ENCODE measurements around the gene ALOX15B. TPM values are rescaled to one million over a fixed set of nuclear protein-coding genes. Genes with fewer than 3 reads are reported as not detected.

Gene ALOX15B
- polyA plus RNA-seq, 1 donor from 2014 or later = not detected

GRCh38 chr17:8031950-8032349 is 6.9 kb upstream of the ALOX15B start:
- Histone ChIP-seq H3K27ac (ENCODE audit: low read length) (no peak overlapping the region), H3K79me2 (replicated peaks; ENCODE audit: insufficient read depth, low read length) (no peaks in the 10 kb centered on the region), H3K9ac (ENCODE audit: low read length) (no peak overlapping the region), H3K27me3 (ENCODE audit: insufficient read depth, low read depth, low read length) (no peaks in the 10 kb centered on the region), H4K20me1 (ENCODE audit: insufficient read depth) (no peaks in the 10 kb centered on the region), H3K9me3 (ENCODE audit: low read length) (no peaks in the 10 kb centered on the region), H3K36me3 (ENCODE audit: insufficient read depth, low read length) (no peaks in the 10 kb centered on the region), H3K9me2 (ENCODE audit: insufficient read depth, low read length) (no peaks in the 10 kb centered on the region), H3K4me2 (ENCODE audit: low read length) (no peak overlapping the region), H2AFZ (ENCODE audit: low read depth, low read length) (no peak overlapping the region), H3K4me3 (ENCODE audit: low read length) (no peak overlapping the region), H3F3A (ENCODE audit: insufficient read depth, low read length, poor library complexity, severe bottlenecking) (no peaks in the 10 kb centered on the region)
- TF ChIP-seq RAD21 (conservative IDR thresholded peaks at IDR 0.05) (no peak), TAF1 (IDR thresholded peaks at IDR 0.05; ENCODE audit: low read depth) (no peak), EZH2 (IDR thresholded peaks at IDR 0.05; ENCODE audit: borderline replicate concordance, insufficient read depth, low read length, poor library complexity, severe bottlenecking) (no peak), EP300 (conservative IDR thresholded peaks at IDR 0.05; ENCODE audit: poor library complexity, severe bottlenecking) (no peak), REST (IDR thresholded peaks at IDR 0.05; ENCODE audit: borderline replicate concordance) (no peak), SMC3 (conservative IDR thresholded peaks at IDR 0.05; ENCODE audit: poor library complexity) (no peak), CTCF (IDR thresholded peaks at IDR 0.05; ENCODE audit: poor library complexity, severe bottlenecking) (no peak), MXI1 (conservative IDR thresholded peaks at IDR 0.05; ENCODE audit: poor library complexity, severe bottlenecking) (no peak), POLR2AphosphoS5 (IDR thresholded peaks at IDR 0.05) (no peak)

- Histone ChIP-seq H3K4me3 (ENCODE audit: low read length) (no peak overlapping the region), H2AFZ (ENCODE audit: low read depth, low read length) (no peak overlapping the region), H3K36me3 (ENCODE audit: insufficient read depth, low read length) (no peaks in the 10 kb centered on the region), H3K27me3 (ENCODE audit: insufficient read depth, low read depth, low read length) (no peaks in the 10 kb centered on the region), H3K4me2 (ENCODE audit: low read length) (no peak overlapping the region), H4K20me1 (ENCODE audit: insufficient read depth) (no peaks in the 10 kb centered on the region), H3F3A (ENCODE audit: insufficient read depth, low read length, poor library complexity, severe bottlenecking) (no peaks in the 10 kb centered on the region), H3K27ac (ENCODE audit: low read length) (no peak overlapping the region), H3K79me2 (replicated peaks; ENCODE audit: insufficient read depth, low read length) (no peaks in the 10 kb centered on the region), H3K9me2 (ENCODE audit: insufficient read depth, low read length) (no peaks in the 10 kb centered on the region), H3K9ac (ENCODE audit: low read length) (no peak overlapping the region), H3K9me3 (ENCODE audit: low read length) (no peaks in the 10 kb centered on the region)
- TF ChIP-seq EZH2 (IDR thresholded peaks at IDR 0.05; ENCODE audit: borderline replicate concordance, insufficient read depth, low read length, poor library complexity, severe bottlenecking) = no peak
- no peak for TF ChIP-seq EP300 (conservative IDR thresholded peaks at IDR 0.05; ENCODE audit: poor library complexity, severe bottlenecking)
- TF ChIP-seq TAF1 (IDR thresholded peaks at IDR 0.05; ENCODE audit: low read depth) = no peak
- no peak for TF ChIP-seq RAD21 (conservative IDR thresholded peaks at IDR 0.05)
- TF ChIP-seq CTCF (IDR thresholded peaks at IDR 0.05; ENCODE audit: poor library complexity, severe bottlenecking) = no peak
- no peak for TF ChIP-seq REST (IDR thresholded peaks at IDR 0.05; ENCODE audit: borderline replicate concordance)
These were observed 6.4 kb upstream of the ALOX15B start for GRCh38 chr17:8032442-8032841.

Measured in neural cell (in vitro differentiated cells).